Ovary (tissue), 9 donors: ENCODE results near the gene SRSF5. TPM values are rescaled to one million over a fixed set of nuclear protein-coding genes. Genes with fewer than 3 reads are reported as not detected.

Source experiments
- DNase-seq, 5 donors: peaks; one replicate each; pipeline ENCODE4 v3.0.0-alpha.2; 2019 to 2020
- H3K27ac ChIP-seq, 2 donors: fragments of 200-600 bp; one replicate each; pipeline versions ENCODE4 v1.5.1 to v1.8.0; 2019 to 2022
- H3K27me3 ChIP-seq: fragments of 200-600 bp; one replicate; pipeline ENCODE4 v1.8.0; 2022
- H3K36me3 ChIP-seq: fragments of 200-600 bp; sonication (generic); one replicate; pipeline ENCODE4 v1.5.1; 2019
- H3K4me1 ChIP-seq: one replicate; pipeline ENCODE4 v1.8.1; 2013; ENCODE audit warnings: mild to moderate bottlenecking, moderate library complexity; ENCODE audit not compliant: insufficient read depth
- H3K4me3 ChIP-seq: fragments of 200-600 bp; sonication (generic); one replicate; pipeline ENCODE4 v1.5.1; 2017
- H3K9me3 ChIP-seq, 2 donors: fragments of 200-600 bp in 1 of 2; sonication (generic) in 1 of 2; one replicate each; pipeline versions ENCODE4 v1.5.1 to v1.8.1; 2013 to 2019; ENCODE audit warnings: mild to moderate bottlenecking in 1 of 2, moderate library complexity in 1 of 2
- CTCF ChIP-seq, 3 donors: fragments of 450-650 bp in 2 of 3; fragments of 200-600 bp in 1 of 3; IDR thresholded peaks; one replicate each; pipeline versions ENCODE4 v1.5.1 to v1.8.0; 2016 to 2022; ENCODE audit warnings: antibody characterized with exemption in 3 of 3, mild to moderate bottlenecking in 1 of 3
- EP300 ChIP-seq: sonication (generic); formaldehyde crosslinking; IDR thresholded peaks from one replicate; pipeline ENCODE4 v1.6.1; 2017; ENCODE audit warnings: antibody characterized with exemption
- POLR2A ChIP-seq: fragments of 450-650 bp; IDR thresholded peaks from one replicate; pipeline ENCODE4 v1.6.1; 2017; ENCODE audit warnings: antibody characterized with exemption, mild to moderate bottlenecking, moderate library complexity
- WGBS, 3 donors: extraction: QIAGEN DNeasy Blood & Tissue Kit in 1 of 3; methylation state at CpG; one replicate each; pipeline versions ENCODE4 v1.1.5 to v1.1.7; 2013 to 2017; 5-methylcytosine and 5-hydroxymethylcytosine counted together
- intact Hi-C, 4 donors: fragments of 100-400 bp; cut with DNase I; formaldehyde crosslinking; loops; one replicate each; pipeline versions ENCODE4 v1.11.0 to v1.15.1; 2022 to 2023
- polyA plus RNA-seq, 2 donors: library from polyadenylated mRNA; stranded (reverse); fragments of 200-250 nt in 1 of 2; fragments of 350-450 nt in 1 of 2; fragmentation: Illumina TruSeq in 1 of 2; extraction: RNeasy Lipid Tissue Mini Kit (QIAGEN cat#74804) in 1 of 2; gene quantifications; one replicate each; pipeline ENCODE4 v1.2.3, GENCODE V29; 2013 to 2014
- total RNA-seq, 7 donors: library from RNA; depleted of rRNA in 2 of 7; stranded (reverse); fragments of >200 nt in 2 of 7; fragmentation: NEBNext Ultra II Directional in 3 of 7; extraction: Animal tissue kit (Norgen Biotek cat#: 25700) in 3 of 7; gene quantifications; one replicate each; pipeline versions ENCODE4 v1.1.0 to v1.2.4, GENCODE V29; 2016 to 2023
- donor health status: DM: no; HTN: no; CAD: no; lungs with moderate emphysema.
- donor health status: DM: no; HTN: no; CAD: no.
- donor health status: Bipolar disorder and iron deficiency.
- donor health status: DM: yes; HTN: yes; CAD: no.
- donor health status: DM: no; HTN: no; CAD: no.
- donor health status: DM: yes; HTN: yes; CAD: no.

Gene SRSF5
- total and polyA plus RNA-seq, 9 donors, result 273 to 446 (median 327) TPM

- intact Hi-C loops, result no loop called here
- H3K4me3 ChIP-seq, result no peak overlapping the region
- TF ChIP-seq POLR2A (no peak), CTCF (IDR thresholded peaks at IDR 0.05) (no peak), EP300 (no peak)
- DNase-seq, result no peak
- H3K27ac ChIP-seq, result no peak overlapping the region
- no peaks in the 10 kb centered on the region for H3K36me3 ChIP-seq
- no peaks in the 10 kb centered on the region for H3K9me3 ChIP-seq
- no peaks in the 10 kb centered on the region for H3K4me1 ChIP-seq
- 29 to 33% (median 30%) methylated on average over 3 of the region's 3 CpGs for WGBS, 3 donors
- no peaks in the 10 kb centered on the region for H3K27me3 ChIP-seq
These were observed 47.5 kb downstream of the SRSF5 start for GRCh38 chr14:69814397-69814796.

- no peaks in the 10 kb centered on the region for H3K36me3 ChIP-seq
- intact Hi-C loops, result loop anchor here in 2 of 4 donors (5.0 kb wide), 1 partner anchor 212 kb away; no protein-coding TSS in a partner anchor
- no peak overlapping the region for H3K27ac ChIP-seq
- WGBS, 3 donors, result 46 to 65% (median 50%) methylated on average over 5 of the region's 5 CpGs
- DNase-seq, result no peak
- no peaks in the 10 kb centered on the region for H3K4me1 ChIP-seq
- H3K4me3 ChIP-seq, result no peak overlapping the region
- no peaks in the 10 kb centered on the region for H3K27me3 ChIP-seq
- H3K9me3 ChIP-seq, result no peaks in the 10 kb centered on the region
- TF ChIP-seq POLR2A (no peak), EP300 (no peak), CTCF (IDR thresholded peaks at IDR 0.05) (no peak)
These were observed 48.6 kb downstream of the SRSF5 start for GRCh38 chr14:69815556-69815955.

GRCh38 chr14:69816216-69816615, 49.3 kb downstream of the SRSF5 start:
- Histone ChIP-seq H3K27me3 (no peaks in the 10 kb centered on the region), H3K9me3 (no peaks in the 10 kb centered on the region), H3K4me3 (no peak overlapping the region), H3K36me3 (no peaks in the 10 kb centered on the region), H3K27ac (no peak overlapping the region), H3K4me1 (no peaks in the 10 kb centered on the region)
- WGBS, 3 donors, result 76 to 79% (median 77%) methylated on average over 5 of the region's 5 CpGs
- no peak for DNase-seq
- TF ChIP-seq CTCF (IDR thresholded peaks at IDR 0.05), result no peak
- intact Hi-C loops, result loop anchor here in 2 of 4 donors (5.0 kb wide), 1 partner anchor 211 kb away; no protein-coding TSS in a partner anchor

GRCh38 chr14:69818758-69819191, 51.8 kb downstream of the SRSF5 start:
- peak; percentile 17 to 47 (median 31) for DNase-seq
- 5 to 9% (median 6%) methylated on average over 11 of the region's 11 CpGs for WGBS, 3 donors
- no peaks in the 10 kb centered on the region for H3K36me3 ChIP-seq
- H3K27me3 ChIP-seq, result no peaks in the 10 kb centered on the region
- intact Hi-C loops, result loop anchor here (1.0 to 5.0 kb wide), 3 partner anchors 208 to 210 kb away; no protein-coding TSS in a partner anchor
- H3K27ac ChIP-seq, result no peak overlapping the region
- TF ChIP-seq CTCF (IDR thresholded peaks at IDR 0.05), result peak; percentile 38 to 77 (median 64)
- no peak for TF ChIP-seq POLR2A
- no peak for TF ChIP-seq EP300
- H3K4me1 ChIP-seq, result no peaks in the 10 kb centered on the region
- H3K9me3 ChIP-seq, result no peaks in the 10 kb centered on the region
- H3K4me3 ChIP-seq, result no peak overlapping the region
